GM15510 (cell line): ENCODE data around the gene GSG1.

Source experiments
- POLR2A ChIP-seq: IDR thresholded peaks from 3 replicates; pipeline ENCODE4 v1.6.1; 2011; ENCODE audit warnings: borderline replicate concordance; ENCODE audit not compliant: insufficient read length; ENCODE audit errors: extremely low read depth

The GSG1 gene

DNA sequence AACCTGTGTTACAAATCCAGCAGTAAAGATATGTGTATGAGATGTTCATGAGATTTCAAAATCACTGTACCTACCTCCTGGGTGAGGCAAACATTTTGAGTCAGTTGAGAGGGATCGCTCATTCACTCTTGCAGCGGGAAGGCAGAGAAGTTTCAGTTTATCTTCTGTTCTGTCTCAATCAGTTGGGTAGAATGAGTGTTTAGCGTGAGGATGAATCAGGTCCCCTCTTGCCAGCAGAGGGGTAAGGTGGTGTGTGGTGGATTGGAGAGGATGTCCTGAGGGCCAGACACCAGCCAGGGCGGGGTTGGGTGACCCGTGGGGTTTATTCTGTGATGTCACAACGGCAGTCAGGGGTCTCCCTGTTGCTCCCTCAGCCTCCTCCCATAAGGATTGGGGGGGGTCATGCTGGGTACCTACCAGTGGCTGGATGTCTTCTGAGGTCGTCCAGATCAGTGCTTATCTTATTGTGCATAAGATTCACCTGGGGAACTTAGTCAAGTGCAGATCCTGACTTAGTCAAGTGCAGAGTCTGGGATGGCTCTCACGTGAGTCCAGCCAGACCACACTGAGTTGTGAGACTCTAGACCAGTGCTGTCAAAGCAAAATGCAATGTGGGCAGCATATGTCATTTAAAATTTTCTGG, at the start of gene GSG1:
TSS of gene GSG1 (minus strand) at position 277 of the 643 bp plus-strand sequence. CDS start at position 122, 155 bp downstream.
- TF ChIP-seq POLR2A: no peak

DNA sequence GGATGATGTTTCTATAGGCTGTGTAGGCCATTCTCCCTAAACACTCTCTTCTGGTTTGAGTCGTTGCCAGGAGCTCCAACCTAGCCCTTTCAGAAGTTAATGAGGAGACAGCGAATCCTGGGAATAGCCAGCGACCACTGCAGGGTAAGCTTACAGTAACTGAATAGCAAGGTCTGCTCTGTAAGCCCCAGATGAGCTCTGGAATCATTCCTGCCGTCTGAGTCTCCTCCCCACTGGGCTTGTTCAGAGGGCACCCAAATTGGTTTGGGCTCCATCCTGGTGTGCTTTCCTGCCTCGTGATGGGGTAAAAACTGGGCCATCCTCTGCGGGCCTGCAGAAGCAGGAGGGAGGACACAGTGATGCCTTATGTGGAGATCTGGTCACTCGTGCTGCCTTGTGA, 49.7 kb upstream of the GSG1 start:
- no peak for TF ChIP-seq POLR2A

DNA sequence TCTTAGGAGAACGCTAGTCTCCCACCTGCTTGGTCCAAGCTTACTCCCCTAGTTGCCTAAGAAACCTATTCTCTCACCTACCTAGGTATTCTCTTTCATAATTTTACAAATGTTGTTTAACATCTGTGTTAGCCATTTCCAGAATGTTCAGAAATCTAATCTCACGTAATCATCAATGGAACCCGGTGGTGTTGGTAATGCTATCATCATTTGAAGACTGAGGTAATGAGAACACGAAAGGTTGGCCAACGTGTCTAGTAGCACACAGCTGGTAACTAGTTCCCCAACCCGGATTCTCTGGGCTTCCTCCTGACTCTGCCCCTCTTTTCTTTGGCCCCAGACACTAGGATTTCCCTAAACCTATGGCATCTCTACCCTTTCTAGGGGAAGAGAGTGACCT, 49.3 kb upstream of the GSG1 start:
- TF ChIP-seq POLR2A: no peak

DNA sequence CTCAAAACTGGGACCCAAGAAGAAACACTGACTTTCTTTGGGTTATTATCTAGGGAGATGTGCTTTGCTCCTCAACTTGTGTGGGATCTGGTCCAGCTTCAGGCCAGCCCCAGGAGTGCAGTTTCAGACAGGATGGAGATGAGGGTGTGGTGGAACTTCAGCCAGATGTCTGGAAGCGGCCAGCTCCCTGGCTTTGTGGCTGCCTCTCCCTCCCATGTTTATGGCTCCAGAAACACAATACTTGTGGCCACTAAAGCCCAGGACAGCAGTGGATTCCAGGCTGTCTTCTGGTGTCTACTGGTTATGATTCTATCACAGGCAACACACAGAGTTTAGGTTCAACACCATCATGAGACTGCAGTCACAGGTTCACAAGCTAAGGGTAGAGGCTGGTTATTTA, 48.8 kb upstream of the GSG1 start:
- no peak for TF ChIP-seq POLR2A

DNA sequence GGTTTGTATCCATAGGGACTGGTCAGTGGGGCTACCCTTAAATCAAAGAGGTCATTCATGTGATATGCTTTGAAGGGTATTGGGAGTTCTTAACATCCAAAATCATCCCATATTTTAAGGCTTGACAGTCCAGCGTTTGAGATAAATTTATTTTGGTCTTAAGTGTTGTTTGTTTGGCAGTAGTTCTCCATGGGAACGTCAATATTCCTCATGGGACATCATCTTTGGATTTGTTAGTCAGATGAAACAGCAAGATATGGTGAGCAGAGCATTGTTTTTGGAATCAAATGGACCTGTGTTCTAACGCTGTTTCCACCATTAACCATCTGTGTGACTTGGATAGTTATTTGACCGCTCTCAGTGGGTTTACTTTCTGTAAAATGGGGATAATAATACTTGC, 45.9 kb upstream of the GSG1 start:
- no peak for TF ChIP-seq POLR2A

DNA sequence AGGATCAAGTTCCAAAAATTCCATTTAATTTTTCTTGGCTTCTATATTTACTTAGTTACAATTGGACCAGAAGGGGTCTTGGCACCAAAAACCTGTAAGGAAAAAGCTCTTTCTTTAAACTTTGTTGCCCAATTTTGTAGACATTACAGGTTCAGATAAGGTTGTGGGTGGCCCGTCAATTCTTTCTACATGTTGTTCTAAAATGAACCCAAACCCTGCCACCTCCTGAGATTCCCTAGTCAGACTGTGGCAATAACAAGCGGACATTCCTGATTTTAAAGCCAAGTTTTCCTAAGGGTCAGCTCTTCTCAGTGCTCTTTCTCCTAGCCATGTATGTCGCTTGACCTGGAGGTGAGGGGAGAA, 45.0 kb upstream of the GSG1 start:
- TF ChIP-seq POLR2A: no peak

DNA sequence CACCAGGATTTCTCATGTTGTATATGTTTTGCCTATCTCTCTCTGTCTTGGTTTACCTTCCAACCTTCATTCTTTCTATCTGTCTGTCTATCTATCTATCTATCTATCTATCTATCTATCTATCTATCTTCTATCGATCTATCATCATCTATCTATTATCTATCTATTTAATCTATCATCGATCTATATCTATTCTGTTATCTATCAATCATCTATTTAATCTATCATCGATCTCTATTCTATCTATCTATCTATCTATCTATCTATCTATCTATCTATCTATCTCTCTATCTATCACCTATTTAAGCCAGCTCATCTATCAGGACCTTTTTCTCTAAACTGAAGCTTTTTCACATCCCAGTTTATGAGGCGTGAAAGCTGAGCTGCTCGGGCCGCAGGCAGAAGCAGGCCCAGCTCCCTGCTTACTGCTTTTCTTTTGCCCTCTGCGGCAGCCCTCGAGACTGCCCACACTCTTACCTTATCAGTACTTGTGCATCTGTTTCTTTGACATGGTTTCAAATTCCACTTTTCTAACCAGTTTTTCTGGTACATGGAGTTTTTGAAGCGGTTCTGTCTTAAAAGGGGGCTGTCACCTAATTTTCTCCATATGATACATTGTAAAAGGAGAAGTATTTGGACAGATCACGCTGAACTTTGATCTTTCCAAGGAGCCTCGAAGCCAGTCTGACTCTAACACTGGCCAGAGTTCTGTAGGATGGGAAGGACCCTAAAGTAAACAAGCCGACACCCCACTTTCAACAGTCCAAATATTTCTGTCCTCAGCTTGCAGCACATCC, 44.4 kb upstream of the GSG1 start:
- no peak for TF ChIP-seq POLR2A

DNA sequence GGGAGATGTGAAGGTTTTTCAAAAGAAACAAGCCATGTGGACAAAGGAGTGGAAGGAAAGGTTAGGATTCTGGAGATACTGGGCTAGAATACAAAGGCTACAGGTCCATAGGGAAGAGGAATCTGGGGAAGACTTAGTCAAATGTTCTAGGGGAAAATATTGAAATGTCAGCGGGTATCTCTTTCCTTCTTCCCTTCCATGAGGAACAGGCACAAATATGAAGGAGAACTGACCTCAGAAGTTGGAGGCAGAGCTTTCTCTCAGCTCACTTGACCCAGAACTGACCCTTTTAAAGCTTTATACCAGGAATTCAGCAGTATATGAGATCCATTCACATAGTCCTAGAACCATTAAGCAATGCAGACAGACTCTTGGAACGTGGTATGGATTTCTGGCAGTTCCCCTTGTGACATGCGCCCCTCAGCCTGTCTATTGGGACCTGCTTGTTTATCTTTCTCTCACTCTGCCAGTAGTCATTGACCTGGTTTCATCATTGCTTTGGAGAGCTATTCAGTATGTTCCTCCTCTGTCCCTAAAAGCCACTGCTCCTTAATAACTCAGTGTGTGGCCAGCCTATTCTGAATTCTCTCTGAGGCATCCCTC, 43.0 kb upstream of the GSG1 start:
- TF ChIP-seq POLR2A: no peak

DNA sequence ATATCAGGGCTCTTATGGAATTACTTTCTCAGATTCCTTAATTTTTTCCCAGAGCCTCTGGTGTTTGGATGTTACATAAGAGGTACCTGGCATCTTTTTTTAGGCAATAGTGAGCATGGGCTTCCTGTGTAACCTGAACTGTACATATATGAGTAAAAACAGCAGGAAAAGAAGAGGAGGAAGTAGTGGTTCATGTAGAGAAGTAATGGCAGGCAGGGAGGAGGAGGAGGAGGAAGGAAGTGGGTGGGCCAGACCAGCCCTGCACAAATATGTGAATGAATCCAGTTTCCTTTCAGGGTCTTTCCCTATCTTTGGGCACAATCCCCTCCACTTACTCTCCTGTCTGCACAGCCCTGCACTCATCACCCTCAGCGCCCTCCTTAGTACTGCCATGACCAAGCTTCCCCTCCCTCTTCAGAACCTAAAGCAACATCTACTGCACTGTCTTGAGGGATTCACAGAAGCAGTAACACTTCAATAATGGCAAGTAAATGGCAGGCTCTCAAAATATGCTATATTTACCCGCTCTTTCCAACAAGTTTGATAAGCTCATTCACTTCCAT, 40.9 kb upstream of the GSG1 start:
- no peak for TF ChIP-seq POLR2A

DNA sequence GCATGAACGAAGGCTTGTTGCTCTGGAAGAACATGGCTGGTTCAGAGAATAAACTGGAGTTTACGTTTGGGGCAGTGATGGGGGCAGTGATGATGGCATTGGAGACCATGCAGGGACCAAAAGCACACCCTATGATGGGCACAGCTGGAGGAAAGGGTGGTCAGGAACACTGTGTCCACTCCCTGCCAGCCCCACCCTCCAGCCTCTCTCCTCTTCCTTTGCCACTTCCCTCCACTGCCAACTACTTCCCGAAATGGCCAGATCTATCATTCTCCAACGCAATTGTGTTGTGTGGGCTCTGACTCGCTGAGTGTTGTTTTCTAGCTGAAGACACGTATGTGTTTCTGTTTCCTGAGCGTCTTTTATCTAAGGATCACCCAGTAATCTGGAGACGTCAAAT, 39.3 kb upstream of the GSG1 start:
- no peak for TF ChIP-seq POLR2A

DNA sequence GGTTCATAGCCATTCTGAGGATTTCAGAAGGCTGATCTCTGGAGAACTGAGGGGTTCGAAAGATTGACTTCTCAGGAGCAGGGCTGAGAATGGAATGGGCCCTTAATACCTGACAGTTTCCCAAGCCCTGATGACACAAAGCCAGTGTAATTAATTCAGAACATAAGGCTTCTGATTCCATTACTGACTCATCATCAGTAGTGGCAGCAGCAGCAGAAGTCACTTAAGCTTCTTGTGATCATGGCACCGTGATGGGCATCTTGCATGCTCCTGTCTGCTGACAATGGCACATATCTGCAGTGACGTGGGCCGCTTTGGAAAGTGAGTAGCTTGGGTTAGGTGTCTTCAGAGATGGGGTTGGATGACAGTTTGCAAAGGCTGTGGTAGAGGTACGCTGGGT, 38.2 kb upstream of the GSG1 start:
- TF ChIP-seq POLR2A: no peak

DNA sequence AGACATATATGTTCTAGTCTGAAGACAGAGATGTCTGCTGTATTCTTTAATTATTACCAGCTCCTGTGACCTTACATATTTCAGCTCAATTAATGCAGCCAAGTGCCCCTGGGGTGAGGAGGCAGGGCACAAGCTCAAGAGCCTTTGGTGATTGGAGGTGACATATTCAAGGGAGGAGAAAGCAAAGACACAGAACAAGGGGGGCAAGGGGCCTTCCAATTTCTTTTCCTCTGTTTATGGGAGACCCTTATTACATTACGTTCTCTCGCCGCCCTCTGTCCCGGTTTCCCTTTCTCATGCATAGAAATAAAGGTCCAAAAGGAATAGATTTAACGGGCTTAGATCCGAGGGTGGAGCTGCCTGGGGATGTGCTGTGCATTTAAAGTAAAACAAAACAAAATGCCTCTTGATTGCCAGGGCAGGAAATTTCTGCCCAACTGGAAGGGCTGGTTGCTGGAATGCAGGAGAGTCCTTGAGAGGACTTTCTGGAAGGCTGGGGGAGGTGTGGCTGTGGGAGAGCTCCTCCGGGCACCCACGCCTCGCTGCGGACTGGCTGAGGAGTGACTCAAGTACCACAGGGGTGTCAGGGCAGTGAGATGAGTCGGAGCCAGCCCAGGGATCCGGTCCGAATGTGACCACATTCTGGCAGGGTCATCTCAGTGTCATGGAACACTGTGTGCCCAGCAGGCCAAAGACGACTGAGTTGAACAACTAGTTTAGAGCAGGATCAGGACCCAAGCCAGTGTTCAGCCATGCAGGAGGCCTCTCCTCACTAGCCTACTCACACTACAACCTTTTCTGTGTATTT, 32.1 kb upstream of the GSG1 start:
- TF ChIP-seq POLR2A: no peak

DNA sequence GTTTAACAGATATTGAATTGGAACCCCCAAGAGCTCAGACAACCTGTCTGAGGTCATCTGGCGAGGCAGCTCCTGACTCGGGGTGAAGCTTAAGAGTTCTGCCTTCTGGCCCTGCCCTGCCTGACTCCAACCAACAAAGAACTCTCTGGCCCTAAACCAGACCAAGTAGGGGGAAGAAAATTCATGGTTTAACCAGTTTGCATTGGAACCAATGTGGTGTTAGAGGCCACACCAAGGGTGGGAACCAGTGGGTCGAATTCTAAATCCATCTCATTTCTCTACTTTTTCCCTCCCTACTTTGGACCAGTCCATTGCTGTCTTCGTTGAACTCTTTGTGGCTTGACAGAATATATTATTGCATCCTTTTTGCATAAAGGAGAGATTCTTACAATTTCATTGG, 30.4 kb upstream of the GSG1 start:
- TF ChIP-seq POLR2A: no peak

DNA sequence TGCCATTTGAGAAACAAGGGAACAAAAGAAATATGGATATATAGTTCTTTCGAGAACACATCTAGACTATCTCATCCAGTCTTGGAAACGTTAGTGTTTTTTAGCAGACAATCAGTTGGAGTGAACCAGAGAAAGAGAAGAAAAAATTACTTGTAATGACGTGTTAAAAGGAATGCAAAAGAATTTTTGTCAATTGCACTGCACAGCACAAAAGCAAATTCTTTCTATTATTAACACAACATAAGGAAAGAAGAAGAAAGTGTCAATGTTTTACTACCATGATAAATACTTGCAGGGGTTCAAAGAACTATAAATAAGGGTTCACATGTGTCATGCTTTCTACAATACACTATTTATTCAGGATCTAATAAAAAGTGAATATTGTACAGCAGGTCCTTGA, 27.5 kb upstream of the GSG1 start:
- no peak for TF ChIP-seq POLR2A
